GM12878 (cell line): ENCODE data around the gene PLCG2. TPM values are rescaled to one million over a fixed set of nuclear protein-coding genes. Genes with fewer than 3 reads are reported as not detected.

Source experiments
- BMI1 ChIP-seq: fragments of 450-650 bp; IDR thresholded peaks from 2 replicates; pipeline ENCODE4 v1.6.1; 2016; ENCODE audit warnings: mild to moderate bottlenecking, moderate library complexity, borderline replicate concordance
- DPF2 ChIP-seq: fragments of 450-650 bp; IDR thresholded peaks from 2 replicates; pipeline ENCODE4 v1.6.1; 2017; ENCODE audit warnings: mild to moderate bottlenecking
- MYB ChIP-seq: fragments of 150-350 bp; IDR thresholded peaks from 2 replicates; pipeline ENCODE4 v1.6.1; 2014; ENCODE audit warnings: mild to moderate bottlenecking, low read depth, low read length, borderline replicate concordance
- NR2C1 ChIP-seq: fragments of 450-650 bp; IDR thresholded peaks from 2 replicates; pipeline ENCODE4 v1.6.1; 2017; ENCODE audit warnings: antibody characterized with exemption, mild to moderate bottlenecking, moderate library complexity
- POU2F2 ChIP-seq: IDR thresholded peaks from 3 replicates; pipeline ENCODE4 v1.6.1; 2011; ENCODE audit warnings: low read depth, mild to moderate bottlenecking, low read length, borderline replicate concordance
- RB1 ChIP-seq: fragments of 450-650 bp; formaldehyde crosslinking; IDR thresholded peaks from 2 replicates; pipeline ENCODE4 v1.6.1; 2017; ENCODE audit warnings: mild to moderate bottlenecking, borderline replicate concordance
- RUNX3 ChIP-seq: IDR thresholded peaks from 2 replicates; pipeline ENCODE4 v1.6.1; 2012; ENCODE audit warnings: low read length, inconsistent platforms
- SMAD1 ChIP-seq: fragments of 450-650 bp; IDR thresholded peaks from 2 replicates; pipeline ENCODE4 v1.6.1; 2018; ENCODE audit warnings: mild to moderate bottlenecking, low read depth; ENCODE audit not compliant: partially characterized antibody
- TBL1XR1 ChIP-seq: IDR thresholded peaks from 2 replicates; pipeline ENCODE4 v1.6.1; 2012; ENCODE audit warnings: low read depth, low read length, improper control_type of control experiment
- WRNIP1 ChIP-seq: IDR thresholded peaks from 2 replicates; pipeline ENCODE4 v1.6.1; 2011; ENCODE audit warnings: low read depth, low read length, improper control_type of control experiment, borderline replicate concordance
- ZNF274 ChIP-seq: IDR thresholded peaks from one replicate; pipeline ENCODE4 v1.8.0; 2011; ENCODE audit not compliant: insufficient read length, insufficient read depth
- polyA plus RNA-seq, 11 experiments: library from polyadenylated mRNA; depleted of rRNA in 4 of 11; unstranded in 6 of 11; stranded (reverse) in 5 of 11; fragments of >200 nt; fragmentation: Nextera tagmentation in 4 of 11; fragmentation: Illumina TruSeq in 1 of 11; extraction: Ambion mirVana in 4 of 11; extraction: Trizol in 1 of 11; gene quantifications; 1 replicate in 1 of 11; 2 replicates in 10 of 11; pipeline versions ENCODE4 v1.2.1 to v1.2.3, GENCODE V29; 2011 to 2016; ENCODE audit warnings: inconsistent platforms in 2 of 11, missing spikeins in 2 of 11, low read depth in 1 of 11
- total RNA-seq, 4 experiments: library from RNA; depleted of rRNA in 3 of 4; stranded (reverse); fragments of >200 nt in 3 of 4; fragmentation: Illumina TruSeq in 1 of 4; extraction: Trizol in 1 of 4; gene quantifications; 2 replicates each; pipeline versions ENCODE4 v1.2.1 to v1.2.3, GENCODE V29; 2013 to 2021
- TF ChIP-seq, protein P1 (sequence below): IDR thresholded peaks from 2 replicates; pipeline ENCODE4 v1.6.1; 2011; ENCODE audit warnings: mild to moderate bottlenecking, low read depth, low read length, moderate library complexity; ENCODE audit not compliant: insufficient replicate concordance
- TF ChIP-seq, protein P2 (sequence below): fragments of 450-650 bp; formaldehyde crosslinking; IDR thresholded peaks from 2 replicates; pipeline ENCODE4 v1.5.0; 2022; ENCODE audit warnings: mild to moderate bottlenecking, missing genetic modification characterization
- TF ChIP-seq, protein P3 (sequence below): fragments of 450-650 bp; formaldehyde crosslinking; IDR thresholded peaks from 2 replicates; pipeline ENCODE4 v1.4.0; 2020; ENCODE audit warnings: mild to moderate bottlenecking, moderate library complexity
- TF ChIP-seq, protein P4 (sequence below): IDR thresholded peaks from 2 replicates; pipeline ENCODE4 v1.6.1; 2012; ENCODE audit warnings: improper control_type of control experiment, low read depth, low read length; ENCODE audit not compliant: insufficient replicate concordance

The PLCG2 gene
- total and polyA plus RNA-seq, 10 of the 15 experiments (the other 5 are each of a cell fraction or from before 2014, with no cell fraction given), result 47.6 to 256 (median 149) TPM

DNA sequence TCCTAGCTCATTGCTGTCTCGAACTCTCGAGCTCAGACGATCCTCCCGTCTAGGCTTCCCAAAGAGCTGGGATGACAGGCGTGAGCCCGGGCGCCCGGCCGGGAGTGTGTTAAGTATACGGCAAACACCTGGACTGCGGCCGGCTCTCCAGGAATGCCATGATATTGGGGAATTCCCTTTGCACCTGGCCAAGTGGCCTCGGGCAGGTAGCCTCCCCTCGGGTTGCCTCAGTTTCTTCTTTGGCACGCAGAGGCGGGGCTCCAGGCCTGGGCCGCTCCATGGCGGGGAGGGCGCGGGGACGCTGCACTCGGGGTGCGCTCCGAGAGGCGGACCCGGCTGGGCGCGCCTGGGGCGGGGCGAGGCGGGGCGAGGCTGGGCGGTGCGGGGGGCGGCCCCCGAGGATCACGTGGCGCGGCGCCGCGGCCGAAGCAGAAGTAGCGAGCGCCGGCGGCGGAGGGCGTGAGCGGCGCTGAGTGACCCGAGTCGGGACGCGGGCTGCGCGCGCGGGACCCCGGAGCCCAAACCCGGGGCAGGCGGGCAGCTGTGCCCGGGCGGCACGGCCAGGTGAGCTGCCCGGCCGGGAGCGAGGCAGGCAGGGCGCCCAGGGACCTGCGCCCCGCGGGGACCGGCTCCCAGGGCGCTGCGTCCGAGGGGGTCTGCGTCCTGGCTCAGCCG lies at the start of gene PLCG2 (continued):
- TF ChIP-seq, protein P1, sequence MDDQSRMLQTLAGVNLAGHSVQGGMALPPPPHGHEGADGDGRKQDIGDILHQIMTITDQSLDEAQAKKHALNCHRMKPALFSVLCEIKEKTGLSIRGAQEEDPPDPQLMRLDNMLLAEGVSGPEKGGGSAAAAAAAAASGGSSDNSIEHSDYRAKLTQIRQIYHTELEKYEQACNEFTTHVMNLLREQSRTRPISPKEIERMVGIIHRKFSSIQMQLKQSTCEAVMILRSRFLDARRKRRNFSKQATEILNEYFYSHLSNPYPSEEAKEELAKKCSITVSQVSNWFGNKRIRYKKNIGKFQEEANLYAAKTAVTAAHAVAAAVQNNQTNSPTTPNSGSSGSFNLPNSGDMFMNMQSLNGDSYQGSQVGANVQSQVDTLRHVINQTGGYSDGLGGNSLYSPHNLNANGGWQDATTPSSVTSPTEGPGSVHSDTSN, result no peak
- TF ChIP-seq SMAD1, result no peak
- TF ChIP-seq, protein P2, sequence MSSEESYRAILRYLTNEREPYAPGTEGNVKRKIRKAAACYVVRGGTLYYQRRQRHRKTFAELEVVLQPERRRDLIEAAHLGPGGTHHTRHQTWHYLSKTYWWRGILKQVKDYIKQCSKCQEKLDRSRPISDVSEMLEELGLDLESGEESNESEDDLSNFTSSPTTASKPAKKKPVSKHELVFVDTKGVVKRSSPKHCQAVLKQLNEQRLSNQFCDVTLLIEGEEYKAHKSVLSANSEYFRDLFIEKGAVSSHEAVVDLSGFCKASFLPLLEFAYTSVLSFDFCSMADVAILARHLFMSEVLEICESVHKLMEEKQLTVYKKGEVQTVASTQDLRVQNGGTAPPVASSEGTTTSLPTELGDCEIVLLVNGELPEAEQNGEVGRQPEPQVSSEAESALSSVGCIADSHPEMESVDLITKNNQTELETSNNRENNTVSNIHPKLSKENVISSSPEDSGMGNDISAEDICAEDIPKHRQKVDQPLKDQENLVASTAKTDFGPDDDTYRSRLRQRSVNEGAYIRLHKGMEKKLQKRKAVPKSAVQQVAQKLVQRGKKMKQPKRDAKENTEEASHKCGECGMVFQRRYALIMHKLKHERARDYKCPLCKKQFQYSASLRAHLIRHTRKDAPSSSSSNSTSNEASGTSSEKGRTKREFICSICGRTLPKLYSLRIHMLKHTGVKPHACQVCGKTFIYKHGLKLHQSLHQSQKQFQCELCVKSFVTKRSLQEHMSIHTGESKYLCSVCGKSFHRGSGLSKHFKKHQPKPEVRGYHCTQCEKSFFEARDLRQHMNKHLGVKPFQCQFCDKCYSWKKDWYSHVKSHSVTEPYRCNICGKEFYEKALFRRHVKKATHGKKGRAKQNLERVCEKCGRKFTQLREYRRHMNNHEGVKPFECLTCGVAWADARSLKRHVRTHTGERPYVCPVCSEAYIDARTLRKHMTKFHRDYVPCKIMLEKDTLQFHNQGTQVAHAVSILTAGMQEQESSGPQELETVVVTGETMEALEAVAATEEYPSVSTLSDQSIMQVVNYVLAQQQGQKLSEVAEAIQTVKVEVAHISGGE (CRISPR knock-in tag), result no peak
- TF ChIP-seq, protein P3, sequence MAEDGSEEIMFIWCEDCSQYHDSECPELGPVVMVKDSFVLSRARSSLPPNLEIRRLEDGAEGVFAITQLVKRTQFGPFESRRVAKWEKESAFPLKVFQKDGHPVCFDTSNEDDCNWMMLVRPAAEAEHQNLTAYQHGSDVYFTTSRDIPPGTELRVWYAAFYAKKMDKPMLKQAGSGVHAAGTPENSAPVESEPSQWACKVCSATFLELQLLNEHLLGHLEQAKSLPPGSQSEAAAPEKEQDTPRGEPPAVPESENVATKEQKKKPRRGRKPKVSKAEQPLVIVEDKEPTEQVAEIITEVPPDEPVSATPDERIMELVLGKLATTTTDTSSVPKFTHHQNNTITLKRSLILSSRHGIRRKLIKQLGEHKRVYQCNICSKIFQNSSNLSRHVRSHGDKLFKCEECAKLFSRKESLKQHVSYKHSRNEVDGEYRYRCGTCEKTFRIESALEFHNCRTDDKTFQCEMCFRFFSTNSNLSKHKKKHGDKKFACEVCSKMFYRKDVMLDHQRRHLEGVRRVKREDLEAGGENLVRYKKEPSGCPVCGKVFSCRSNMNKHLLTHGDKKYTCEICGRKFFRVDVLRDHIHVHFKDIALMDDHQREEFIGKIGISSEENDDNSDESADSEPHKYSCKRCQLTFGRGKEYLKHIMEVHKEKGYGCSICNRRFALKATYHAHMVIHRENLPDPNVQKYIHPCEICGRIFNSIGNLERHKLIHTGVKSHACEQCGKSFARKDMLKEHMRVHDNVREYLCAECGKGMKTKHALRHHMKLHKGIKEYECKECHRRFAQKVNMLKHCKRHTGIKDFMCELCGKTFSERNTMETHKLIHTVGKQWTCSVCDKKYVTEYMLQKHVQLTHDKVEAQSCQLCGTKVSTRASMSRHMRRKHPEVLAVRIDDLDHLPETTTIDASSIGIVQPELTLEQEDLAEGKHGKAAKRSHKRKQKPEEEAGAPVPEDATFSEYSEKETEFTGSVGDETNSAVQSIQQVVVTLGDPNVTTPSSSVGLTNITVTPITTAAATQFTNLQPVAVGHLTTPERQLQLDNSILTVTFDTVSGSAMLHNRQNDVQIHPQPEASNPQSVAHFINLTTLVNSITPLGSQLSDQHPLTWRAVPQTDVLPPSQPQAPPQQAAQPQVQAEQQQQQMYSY (CRISPR knock-in tag), result no peak
- 0 out of 2 replicates have a peak, but pooled peaks have one; percentile 34 for TF ChIP-seq RB1
- TF ChIP-seq TBL1XR1, result no peak
- TF ChIP-seq WRNIP1, result no peak
- no peak for TF ChIP-seq NR2C1
- no peak for TF ChIP-seq RUNX3
- TF ChIP-seq POU2F2, result 0 out of 3 replicates have a peak, but pooled peaks have one; percentile 33
- no peak for TF ChIP-seq BMI1
- no peak for TF ChIP-seq ZNF274
- no peak for TF ChIP-seq MYB
- TF ChIP-seq DPF2, result peak; percentile 91
- TF ChIP-seq, protein P4, sequence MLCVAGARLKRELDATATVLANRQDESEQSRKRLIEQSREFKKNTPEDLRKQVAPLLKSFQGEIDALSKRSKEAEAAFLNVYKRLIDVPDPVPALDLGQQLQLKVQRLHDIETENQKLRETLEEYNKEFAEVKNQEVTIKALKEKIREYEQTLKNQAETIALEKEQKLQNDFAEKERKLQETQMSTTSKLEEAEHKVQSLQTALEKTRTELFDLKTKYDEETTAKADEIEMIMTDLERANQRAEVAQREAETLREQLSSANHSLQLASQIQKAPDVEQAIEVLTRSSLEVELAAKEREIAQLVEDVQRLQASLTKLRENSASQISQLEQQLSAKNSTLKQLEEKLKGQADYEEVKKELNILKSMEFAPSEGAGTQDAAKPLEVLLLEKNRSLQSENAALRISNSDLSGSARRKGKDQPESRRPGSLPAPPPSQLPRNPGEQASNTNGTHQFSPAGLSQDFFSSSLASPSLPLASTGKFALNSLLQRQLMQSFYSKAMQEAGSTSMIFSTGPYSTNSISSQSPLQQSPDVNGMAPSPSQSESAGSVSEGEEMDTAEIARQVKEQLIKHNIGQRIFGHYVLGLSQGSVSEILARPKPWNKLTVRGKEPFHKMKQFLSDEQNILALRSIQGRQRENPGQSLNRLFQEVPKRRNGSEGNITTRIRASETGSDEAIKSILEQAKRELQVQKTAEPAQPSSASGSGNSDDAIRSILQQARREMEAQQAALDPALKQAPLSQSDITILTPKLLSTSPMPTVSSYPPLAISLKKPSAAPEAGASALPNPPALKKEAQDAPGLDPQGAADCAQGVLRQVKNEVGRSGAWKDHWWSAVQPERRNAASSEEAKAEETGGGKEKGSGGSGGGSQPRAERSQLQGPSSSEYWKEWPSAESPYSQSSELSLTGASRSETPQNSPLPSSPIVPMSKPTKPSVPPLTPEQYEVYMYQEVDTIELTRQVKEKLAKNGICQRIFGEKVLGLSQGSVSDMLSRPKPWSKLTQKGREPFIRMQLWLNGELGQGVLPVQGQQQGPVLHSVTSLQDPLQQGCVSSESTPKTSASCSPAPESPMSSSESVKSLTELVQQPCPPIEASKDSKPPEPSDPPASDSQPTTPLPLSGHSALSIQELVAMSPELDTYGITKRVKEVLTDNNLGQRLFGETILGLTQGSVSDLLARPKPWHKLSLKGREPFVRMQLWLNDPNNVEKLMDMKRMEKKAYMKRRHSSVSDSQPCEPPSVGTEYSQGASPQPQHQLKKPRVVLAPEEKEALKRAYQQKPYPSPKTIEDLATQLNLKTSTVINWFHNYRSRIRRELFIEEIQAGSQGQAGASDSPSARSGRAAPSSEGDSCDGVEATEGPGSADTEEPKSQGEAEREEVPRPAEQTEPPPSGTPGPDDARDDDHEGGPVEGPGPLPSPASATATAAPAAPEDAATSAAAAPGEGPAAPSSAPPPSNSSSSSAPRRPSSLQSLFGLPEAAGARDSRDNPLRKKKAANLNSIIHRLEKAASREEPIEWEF, result no peak
